Caki2 (cell line): ENCODE results near the gene SLC41A2. TPM values are rescaled to one million over a fixed set of nuclear protein-coding genes. Genes with fewer than 3 reads are reported as not detected.
"Not testable (repeated sequence)": the region's sequence is repeated elsewhere in the genome, so short reads cannot be mapped to it uniquely, and the experiment has no call there.

Experiments used
- DNase-seq: peaks from one replicate; pipeline ENCODE4 v3.0.0-alpha.2; 2015; ENCODE audit warnings: low read depth
- in situ Hi-C: cut with HindIII; loops from 2 replicates; pipeline ENCODE4 v1.10.0; 2016; ENCODE audit warnings: low sequenced_read_pairs, low pct_unique_long_range_greater_than_20kb, mixed read lengths
- total RNA-seq: library from RNA; depleted of rRNA; stranded (reverse); fragments of >200 nt; shearing (Covaris generic); gene quantifications from 2 replicates; pipeline ENCODE4 v1.2.3, GENCODE V29; 2014; ENCODE audit warnings: low replicate concordance; rRNA removed

Gene SLC41A2, protein sequence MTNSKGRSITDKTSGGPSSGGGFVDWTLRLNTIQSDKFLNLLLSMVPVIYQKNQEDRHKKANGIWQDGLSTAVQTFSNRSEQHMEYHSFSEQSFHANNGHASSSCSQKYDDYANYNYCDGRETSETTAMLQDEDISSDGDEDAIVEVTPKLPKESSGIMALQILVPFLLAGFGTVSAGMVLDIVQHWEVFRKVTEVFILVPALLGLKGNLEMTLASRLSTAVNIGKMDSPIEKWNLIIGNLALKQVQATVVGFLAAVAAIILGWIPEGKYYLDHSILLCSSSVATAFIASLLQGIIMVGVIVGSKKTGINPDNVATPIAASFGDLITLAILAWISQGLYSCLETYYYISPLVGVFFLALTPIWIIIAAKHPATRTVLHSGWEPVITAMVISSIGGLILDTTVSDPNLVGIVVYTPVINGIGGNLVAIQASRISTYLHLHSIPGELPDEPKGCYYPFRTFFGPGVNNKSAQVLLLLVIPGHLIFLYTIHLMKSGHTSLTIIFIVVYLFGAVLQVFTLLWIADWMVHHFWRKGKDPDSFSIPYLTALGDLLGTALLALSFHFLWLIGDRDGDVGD
- 29.6 and 46.6 TPM in 2 replicates for total RNA-seq

DNA sequence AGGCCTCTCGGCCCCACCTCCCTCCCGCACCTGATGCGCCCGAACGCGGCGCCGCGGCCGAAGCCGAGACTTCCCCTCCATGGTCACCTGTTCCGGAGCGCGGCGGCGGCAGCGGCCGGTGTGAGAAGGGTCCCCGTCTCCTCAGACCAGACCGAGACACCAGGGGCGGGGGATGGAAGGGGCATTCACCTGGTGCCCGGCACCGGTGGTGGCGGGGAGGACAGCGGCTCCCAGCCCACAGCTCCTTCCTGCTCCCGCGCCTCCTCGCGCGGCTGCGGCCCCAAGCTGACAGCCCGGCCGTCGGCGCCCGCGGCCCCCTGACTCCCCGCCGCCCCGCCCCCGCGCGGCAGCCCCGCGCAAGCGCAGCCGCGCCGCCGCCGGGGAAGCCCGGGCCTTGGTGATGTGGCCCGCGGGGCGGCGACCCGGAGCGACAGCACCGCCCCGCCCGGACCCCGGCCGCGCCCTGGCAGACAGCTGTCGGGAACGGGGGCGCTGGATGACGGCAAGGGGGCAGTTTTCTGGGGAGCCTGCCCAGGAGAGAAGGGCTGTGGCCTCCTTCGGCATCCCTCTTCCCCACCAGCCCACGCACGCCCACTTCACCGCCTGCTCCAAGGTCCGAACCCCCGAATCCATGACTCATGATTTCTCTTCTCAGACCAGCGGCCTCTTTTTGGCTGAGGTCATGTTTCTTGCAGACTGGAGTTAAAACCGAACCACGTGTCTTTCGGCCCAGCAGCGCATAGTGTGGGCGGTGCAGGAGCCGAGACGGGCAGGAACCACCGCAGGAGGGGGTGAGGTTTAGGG is at the start of gene SLC41A2:
Gene SLC41A2 (minus strand): TSS at position 290 of the 804 bp plus-strand sequence. CDS start 29,763 bp downstream, outside the sequence.
- in situ Hi-C loops = no loop called here

DNA sequence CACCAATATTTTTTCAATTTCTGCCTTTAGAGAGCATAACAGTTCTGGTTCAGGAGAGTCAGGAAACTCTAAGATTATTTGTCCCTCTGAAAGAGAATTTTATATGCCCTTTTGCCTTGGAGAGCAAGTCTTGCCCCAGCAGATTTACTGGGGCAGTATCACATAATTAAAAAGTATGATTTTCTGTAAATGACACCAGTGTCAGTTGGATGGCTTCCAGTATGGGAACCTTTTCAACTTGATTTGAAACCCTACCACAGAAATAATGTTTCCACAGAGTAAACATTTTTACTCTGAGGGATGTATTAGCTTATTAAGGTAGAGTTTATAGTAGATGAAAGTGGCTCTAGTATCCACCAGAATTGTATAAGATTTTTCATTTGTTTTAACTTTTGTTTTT is 43.4 kb upstream of the SLC41A2 start:
- in situ Hi-C loops = no loop called here

More for the DNA sequence above, at the start of gene SLC41A2:
- DNase-seq = peak; percentile 94

DNA sequence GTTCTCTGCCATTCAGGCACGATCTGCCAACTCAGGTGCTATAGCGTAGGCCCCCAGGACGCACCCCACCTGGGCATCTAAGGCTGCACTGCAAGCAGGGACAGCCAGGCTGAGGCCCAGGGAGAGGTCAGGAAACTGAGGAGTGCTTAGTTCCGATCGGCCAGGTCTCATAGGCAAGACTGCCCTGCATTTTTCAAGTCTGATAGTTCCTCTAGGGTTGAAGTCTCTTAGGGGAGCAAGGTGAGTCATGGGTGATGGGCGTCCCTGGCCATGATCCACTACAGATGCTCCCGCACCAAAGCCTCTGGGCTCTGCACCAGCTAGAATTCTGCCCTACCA is 41.2 kb upstream of the SLC41A2 start:
- in situ Hi-C loops = no loop called here
- DNase-seq = no peak

More for the DNA sequence above, 43.4 kb upstream of the SLC41A2 start:
- DNase-seq = no peak

DNA sequence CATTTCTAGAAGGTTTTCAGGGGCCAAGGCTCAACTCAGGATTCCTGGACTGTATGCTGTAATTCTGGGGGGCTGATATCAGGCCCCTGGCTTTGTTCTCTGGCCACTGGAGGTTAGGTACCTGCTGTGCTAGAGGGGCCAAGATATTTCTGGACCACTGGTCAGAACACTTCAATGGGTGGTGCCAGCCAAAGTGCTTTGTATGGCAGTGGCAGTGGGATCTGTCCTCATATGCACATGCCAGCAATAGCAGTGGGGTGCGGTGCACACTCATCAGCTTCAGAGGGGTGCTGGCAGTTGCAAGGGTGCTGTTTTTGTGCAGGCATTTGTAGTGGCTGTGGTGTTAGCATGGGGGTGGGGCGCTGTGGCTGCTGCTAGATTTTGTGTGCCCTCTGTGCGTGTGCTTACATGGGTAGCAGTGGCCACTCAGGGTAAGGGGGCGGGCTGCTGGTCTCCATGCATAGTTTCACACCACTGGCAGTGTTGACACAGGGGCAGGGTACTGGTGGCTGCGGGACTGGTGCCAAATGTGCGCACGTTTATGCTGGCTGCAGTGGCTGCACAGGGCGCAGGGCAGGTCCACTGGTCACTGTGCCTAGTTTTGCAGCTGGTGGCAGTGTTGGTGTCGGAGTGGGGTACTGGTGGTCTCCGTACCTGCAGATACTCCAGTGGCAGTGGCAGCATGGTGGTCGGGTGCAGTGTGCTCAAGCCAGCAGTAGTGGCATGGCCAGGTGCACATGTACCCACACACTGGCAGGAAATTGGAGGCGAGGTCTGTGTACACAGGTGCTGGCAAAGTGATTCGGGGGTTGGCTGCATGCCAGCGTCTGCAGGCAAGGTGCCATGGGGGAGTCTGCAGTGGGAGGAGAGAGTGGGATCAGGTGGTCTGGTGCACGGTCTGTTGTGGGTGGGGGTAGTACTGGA is 40.6 kb upstream of the SLC41A2 start:
- no peak for DNase-seq
- in situ Hi-C loops = no loop called here

DNA sequence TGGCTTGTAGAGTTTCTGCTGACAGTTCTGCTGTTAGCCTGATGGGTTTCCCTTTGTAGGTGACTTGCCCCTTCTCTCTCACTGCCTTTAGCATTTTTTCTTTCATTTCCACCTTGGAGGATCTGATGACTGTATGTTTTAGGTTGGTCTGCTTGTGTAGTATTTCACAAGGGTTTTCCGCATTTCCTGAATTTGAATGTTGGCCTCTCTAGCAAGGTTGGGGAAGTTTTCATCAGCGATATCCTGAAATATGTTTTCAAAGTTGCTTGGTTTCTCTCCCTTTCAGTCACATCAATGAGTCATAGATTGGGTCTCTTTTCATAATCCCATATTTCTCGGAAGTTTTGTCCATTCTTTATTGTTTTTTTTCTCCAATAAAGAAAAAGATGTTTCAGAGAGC is 39.5 kb upstream of the SLC41A2 start:
- in situ Hi-C loops = no loop called here
- DNase-seq = no peak

DNA sequence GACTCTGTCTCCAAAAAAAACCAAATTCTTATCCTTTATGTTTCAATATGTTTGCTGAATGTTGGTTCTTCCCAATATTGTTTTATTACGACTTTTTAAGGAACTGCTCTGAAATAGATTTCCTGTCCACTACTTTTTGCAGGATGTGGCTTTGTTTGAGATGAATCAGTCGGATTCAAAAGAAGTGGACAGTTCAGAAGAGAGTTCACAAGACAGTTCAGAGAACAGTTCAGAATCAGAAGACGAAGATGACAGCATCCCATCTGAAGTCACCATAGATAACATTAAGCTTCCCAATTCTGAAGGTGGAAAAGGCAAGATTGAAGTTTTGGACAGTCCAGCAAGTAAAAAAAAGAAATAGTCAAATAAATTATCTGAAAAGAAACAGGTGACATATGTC is 36.2 kb upstream of the SLC41A2 start:
- DNase-seq = no peak
- in situ Hi-C loops = no loop called here

DNA sequence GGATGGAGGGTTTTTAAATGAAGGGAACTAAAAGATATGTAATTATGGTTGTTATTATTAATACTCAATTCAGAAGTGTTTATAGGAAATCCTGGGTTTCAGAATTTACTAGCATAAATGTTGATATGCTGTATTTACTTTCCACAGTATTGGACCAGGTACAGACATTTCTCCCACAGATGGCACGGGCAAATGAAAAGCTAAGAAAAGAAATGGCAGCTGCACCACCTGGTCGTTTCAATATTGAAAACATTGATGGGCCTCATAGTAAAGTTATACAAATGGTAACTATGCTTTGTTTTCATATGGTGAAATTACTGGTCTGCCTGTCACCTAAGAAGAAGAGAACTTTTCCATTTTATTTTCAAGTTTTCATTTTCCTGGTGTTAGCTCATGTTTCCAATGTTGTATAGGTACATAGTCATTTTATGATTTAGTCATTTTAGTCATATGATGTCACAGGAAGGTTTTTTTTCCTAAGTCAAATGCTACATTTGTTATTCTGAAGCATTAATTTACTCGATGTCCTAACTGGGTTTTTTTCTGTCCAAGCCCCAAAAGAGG is 33.6 kb upstream of the SLC41A2 start:
- DNase-seq = no peak
- in situ Hi-C loops = no loop called here

DNA sequence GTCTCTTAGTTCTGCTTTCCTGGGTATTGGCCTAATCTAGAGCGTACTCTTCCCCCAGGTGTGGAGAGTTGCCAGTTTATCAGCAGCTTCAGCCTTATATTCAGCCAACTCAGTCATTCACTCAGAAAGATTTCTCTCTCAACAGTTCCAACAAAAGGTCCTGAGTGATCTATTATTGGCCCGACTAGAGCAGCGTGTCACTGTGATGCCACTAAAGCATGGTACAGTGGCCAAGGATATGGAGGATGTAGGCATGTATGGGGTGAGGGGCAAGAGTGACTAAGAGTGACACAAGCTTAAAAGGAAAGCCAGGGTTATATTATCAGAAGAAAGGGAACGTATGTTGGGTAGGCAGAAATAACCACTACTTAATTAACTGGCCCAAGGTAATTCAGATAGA is 32.9 kb upstream of the SLC41A2 start:
- DNase-seq = no peak
- in situ Hi-C loops = no loop called here

DNA sequence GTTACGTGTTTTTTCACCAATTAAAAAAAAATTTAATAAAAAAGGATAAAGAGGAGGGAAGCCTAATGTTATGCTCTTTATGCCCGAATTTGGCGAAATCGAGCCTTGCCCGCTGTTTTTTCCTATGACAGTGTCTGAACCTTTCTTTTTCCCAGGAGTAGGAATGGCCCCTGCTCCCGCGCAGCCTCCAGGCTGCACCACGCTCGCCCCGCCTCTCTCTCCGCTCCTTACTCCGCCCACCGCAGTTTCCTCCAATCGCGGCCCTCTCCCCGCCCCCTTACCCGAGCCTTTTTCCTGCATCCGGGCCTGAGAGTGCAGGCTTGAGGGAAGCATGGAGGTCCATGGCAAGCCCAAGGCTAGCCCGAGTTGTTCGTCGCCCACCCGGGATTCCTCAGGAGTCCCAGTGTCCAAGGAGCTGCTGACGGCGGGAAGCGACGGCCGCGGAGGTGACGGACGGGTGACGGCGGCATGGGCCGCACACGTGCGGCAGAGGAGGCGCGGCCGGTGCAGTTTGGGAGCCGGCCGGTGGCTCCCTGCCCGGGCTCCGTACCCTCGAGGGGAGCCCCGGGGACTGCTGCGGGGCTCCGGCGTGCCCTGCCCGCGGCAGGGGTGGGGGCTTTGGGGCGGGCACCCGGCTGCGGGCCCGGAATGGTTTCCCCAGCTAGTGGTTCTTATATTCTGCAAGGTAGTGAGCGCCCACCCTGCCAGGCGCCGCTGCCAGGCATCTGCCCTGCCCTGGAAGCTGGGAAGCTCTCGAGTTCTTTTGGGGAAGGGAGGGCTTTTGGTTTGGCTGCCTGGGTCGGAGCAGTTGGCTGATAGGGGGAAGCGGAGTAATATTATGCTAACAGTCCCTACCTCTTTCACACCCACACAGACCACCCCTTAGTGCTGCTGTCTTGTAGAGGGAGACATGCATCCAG is 28.2 kb upstream of the SLC41A2 start, which contains the start of gene NOPCHAP1:
Gene NOPCHAP1 (plus strand): TSS at position 295 of the 920 bp plus-strand sequence. CDS start 37 bp downstream, at position 332.
- in situ Hi-C loops = no loop called here

DNA sequence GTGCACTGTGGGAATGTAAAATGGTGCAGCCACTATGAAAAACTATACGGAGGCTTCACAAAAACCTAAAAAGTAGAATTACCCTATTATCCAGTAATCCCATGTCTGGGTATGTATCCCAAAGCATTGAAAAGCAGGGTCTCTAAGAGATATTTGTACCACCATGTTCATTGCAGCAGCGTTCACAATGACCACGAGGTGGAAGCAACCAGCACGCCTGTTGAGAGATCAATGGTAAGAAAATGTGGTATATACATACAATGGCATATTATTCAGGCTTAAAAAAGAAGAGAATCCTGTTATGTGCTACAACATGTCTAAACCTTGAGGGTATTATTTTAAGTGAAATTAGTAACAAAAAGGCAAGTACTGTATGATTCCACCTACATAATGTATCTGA is 27.1 kb upstream of the SLC41A2 start:
- in situ Hi-C loops = no loop called here
- no peak for DNase-seq

More for the DNA sequence above, 28.2 kb upstream of the SLC41A2 start, which contains the start of gene NOPCHAP1:
- peak; percentile 82 for DNase-seq

DNA sequence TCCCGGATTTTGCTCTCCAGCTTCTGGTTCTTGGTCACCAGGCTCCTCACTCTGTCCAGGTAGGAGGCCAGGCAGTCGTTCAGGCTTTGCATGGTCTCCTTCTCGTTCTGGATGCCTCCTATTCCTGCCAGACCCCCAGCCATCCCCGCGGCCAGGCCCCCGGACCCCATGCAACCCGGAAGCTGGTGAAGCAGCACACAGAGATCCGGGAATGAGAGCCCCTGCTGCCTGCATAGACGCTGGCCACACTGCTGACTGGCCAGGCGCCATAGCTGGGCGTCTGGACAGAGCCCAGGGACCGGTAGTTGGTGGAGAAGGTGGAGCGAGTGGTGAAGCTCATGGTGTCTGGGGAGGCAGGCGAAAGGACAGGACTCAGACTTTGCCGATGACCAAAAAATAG is 19.6 kb upstream of the SLC41A2 start:
- DNase-seq, in situ Hi-C loops: not testable (repeated sequence)

DNA sequence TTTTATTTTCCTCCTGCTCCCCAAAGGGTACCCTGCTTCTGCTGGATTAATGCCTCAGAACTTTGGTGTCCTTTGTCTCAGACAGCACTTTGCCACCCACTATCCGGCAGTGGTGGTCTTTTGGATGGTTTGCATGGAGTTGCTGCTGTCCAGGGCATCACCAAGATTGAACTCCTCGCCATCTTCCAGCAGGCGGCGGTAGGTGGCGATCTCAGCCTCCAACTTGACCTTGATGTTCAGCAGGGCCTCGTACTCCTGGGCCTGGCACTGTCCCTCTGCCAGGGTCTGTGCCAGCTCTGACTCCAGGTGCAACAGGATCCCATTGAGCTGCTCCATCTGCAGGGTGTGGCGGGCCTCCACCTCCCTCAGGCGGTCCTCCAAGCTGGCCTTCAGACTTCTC is 18.6 kb upstream of the SLC41A2 start:
- in situ Hi-C loops = no loop called here
- no peak for DNase-seq

DNA sequence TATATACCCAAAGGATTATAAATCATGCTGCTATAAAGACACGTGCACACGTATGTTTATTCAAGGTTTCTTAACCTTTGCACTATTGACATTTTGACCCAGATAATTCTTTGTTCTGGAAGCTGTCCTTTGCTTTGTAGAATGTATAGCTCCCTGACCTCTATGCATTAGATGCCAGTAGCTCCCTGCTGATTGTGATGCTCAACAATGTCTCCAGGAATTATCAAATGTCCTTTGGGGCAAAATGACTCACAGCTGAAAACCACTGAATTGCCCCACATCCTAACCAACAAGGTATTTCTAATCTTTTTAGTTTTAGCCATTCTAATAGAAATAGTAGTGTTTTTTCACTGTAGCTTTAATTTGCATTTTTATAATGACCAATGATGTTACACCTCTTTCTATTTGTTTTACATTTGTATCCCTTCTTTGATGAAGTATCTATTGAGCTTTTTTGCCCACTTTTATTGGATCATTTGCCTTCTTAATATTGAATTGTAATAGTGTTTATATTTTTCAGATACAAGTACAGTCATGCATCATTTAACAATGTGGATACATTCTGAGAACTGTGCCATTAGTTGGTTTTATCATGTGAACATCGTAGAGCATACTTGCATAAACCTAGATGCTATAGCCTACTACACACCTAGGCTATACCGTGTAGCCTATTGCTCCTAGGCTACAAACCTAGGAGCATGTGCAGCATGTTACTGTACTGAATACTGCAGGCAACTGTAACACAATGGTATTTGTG is 17.7 kb upstream of the SLC41A2 start:
- in situ Hi-C loops = no loop called here
- no peak for DNase-seq

DNA sequence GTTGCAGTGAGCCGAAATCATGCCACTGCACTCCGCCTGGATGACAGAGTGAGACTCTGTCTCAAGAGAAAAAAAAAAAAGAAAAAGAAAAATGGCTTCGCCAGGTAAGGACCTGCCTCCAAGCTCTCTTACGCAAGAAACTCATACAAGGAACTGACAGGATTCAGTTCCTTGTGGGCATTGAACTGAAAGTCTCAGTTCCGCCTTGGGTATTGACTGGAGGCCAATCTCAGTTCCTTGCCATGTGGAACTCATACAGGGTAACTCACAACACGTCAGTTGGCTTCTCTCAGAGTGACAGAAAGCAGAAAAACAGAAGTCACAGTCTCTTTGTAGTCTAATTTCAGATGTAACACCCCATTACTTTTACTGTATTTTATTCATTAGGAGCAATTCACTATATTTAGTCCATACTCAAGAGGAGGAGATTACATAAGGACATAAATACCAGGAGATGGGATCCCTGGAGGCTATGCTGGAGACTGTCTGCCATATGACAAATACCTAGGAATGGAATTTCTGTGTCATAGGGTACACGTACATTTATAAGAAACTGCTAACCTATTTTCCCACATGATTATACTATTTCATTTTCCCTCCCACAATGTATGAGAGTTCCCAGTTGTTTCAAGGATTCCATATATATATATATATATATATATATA is 16.7 kb upstream of the SLC41A2 start:
- no peak for DNase-seq
- in situ Hi-C loops = no loop called here

DNA sequence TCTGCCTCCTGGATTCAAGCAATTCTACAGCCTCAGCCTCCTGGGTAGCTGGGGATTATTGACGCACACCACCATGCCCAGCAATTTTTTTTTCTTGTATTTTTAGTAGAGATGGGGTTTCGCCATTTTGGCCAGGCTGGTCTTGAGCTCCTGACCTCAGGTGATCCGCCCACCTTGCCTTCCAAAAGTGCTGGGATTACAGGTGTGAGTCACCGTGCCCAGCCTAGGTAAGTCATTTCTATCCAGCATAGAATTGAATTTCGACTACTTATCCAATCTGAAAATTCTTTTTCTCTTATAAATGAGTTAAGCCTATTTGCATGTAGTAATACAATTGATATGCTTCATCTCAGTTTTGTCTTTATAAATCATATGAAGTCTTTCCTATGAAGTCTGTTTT is 15.2 kb upstream of the SLC41A2 start:
- no peak for DNase-seq
- in situ Hi-C loops = no loop called here

DNA sequence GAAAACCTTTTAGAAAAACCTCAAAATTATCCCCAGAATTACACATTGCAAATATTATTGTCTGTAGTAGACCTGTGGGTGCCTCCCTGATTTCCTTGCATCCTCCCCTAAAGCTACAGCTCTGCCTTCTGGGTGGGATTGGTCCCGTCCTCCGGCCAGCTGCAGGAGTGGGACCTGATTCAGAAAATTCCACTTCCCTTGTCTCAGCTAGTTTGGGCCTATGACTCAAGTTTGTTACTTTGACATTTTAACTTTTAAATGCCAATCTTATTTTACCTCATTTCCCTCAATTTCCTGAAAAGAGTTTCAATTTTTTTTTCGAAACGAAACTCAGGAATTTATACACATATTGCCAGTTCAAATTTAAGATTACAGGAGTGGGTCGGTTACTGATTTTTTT is 13.2 kb upstream of the SLC41A2 start:
- no peak for DNase-seq
- in situ Hi-C loops = no loop called here
